Heart left ventricle (tissue), 16 donors: ENCODE measurements around the gene ITGB4. TPM values are rescaled to one million over a fixed set of nuclear protein-coding genes. Genes with fewer than 3 reads are reported as not detected.
A peak's percentile ranks its signal among the peaks of the same experiment; 100 is the strongest.

Experiments
- ATAC-seq, 4 donors: fragments of 200-7000 bp; cut with Tn5 transposase; one replicate each; pipeline ENCODE4 v1.9.1; 2020 to 2022; ENCODE audit warnings: moderate library complexity in 4 of 4, mild to moderate bottlenecking in 3 of 4, moderate number of reproducible peaks in 1 of 4
- DNase-seq, 5 donors: peaks; one replicate each; pipeline ENCODE4 v3.0.0-alpha.2; 2020
- H3K27ac ChIP-seq, 12 donors: fragments of 200-600 bp; sonication (generic) in 4 of 12; one replicate each; pipeline versions ENCODE4 v1.5.0 to v1.8.0; 2016 to 2022; ENCODE audit warnings: mild to moderate bottlenecking in 2 of 12
- H3K27me3 ChIP-seq, 9 donors: fragments of 200-600 bp; sonication (generic) in 2 of 9; one replicate each; pipeline versions ENCODE4 v1.5.1 to v1.8.0; 2016 to 2022; ENCODE audit warnings: mild to moderate bottlenecking in 3 of 9
- H3K36me3 ChIP-seq, 9 donors: fragments of 200-600 bp; sonication (generic) in 2 of 9; one replicate each; pipeline versions ENCODE4 v1.5.0 to v1.8.0; 2018 to 2022; ENCODE audit warnings: mild to moderate bottlenecking in 2 of 9
- H3K4me1 ChIP-seq, 12 donors: fragments of 200-600 bp; sonication (generic) in 4 of 12; one replicate each; pipeline versions ENCODE4 v1.5.0 to v1.8.0; 2016 to 2022; ENCODE audit warnings: mild to moderate bottlenecking in 3 of 12
- H3K4me3 ChIP-seq, 12 donors: fragments of 200-600 bp; sonication (generic) in 4 of 12; one replicate each; pipeline versions ENCODE4 v1.5.0 to v1.8.0; 2017 to 2022; ENCODE audit warnings: mild to moderate bottlenecking in 9 of 12, moderate library complexity in 4 of 12
- H3K9me3 ChIP-seq, 12 donors: fragments of 200-600 bp; sonication (generic) in 4 of 12; one replicate each; pipeline versions ENCODE4 v1.5.0 to v1.8.0; 2016 to 2022; ENCODE audit warnings: mild to moderate bottlenecking in 1 of 12
- CTCF ChIP-seq, 12 donors: fragments of 200-600 bp; sonication (generic) in 4 of 12; IDR thresholded peaks; one replicate each; pipeline versions ENCODE4 v1.5.0 to v1.8.0; 2018 to 2022; ENCODE audit warnings: antibody characterized with exemption in 12 of 12, mild to moderate bottlenecking in 5 of 12
- POLR2A ChIP-seq, 2 donors: fragments of 450-650 bp; IDR thresholded peaks; one replicate each; pipeline ENCODE4 v1.6.1; 2017; ENCODE audit warnings: antibody characterized with exemption in 2 of 2, mild to moderate bottlenecking in 2 of 2, moderate library complexity in 2 of 2
- WGBS, 4 donors: extraction: QIAGEN DNeasy Blood & Tissue Kit in 2 of 4; methylation state at CpG; one replicate each; pipeline versions ENCODE4 v1.1.5 to v1.1.7; 2013 to 2018; 5-methylcytosine and 5-hydroxymethylcytosine counted together
- intact Hi-C, 10 donors: fragments of 100-400 bp; cut with DNase I; formaldehyde crosslinking; loops; one replicate each; pipeline versions ENCODE4 v1.11.1 to v1.14.2; 2022
- polyA plus RNA-seq, 2 donors: library from polyadenylated mRNA; stranded (reverse); fragments of 200-250 nt; gene quantifications; one replicate each; pipeline ENCODE4 v1.2.3, GENCODE V29; 2013
- total RNA-seq, 9 donors: library from RNA; depleted of rRNA in 2 of 9; stranded (reverse); fragments of >200 nt in 2 of 9; fragmentation: NEBNext Ultra II Directional in 3 of 9; extraction: Animal tissue kit (Norgen Biotek cat#: 25700) in 3 of 9; gene quantifications; one replicate each; pipeline versions ENCODE4 v1.1.0 to v1.2.4, GENCODE V29; 2016 to 2023
- donor health status: ischemic (EF 13 %, LVEDD 7.1; RV severe dilation, severe dysfunction).
- donor health status: healthy with polysubstance abuse.
- donor health status: DM: no; HTN: yes; CAD: no.
- donor health status: DM: no; HTN: no; CAD: no.
- donor health status: ischemic (EF 25% LVEDD 6.9; RV normal size, moderate dysfunction).
- donor health status: ischemic (EF 25% LVEDD 5.7; RV mildly dilated, moderate dysfunction).
- donor health status: healthy.
- donor health status: DM: yes; HTN: yes; CAD: no.
- donor health status: ischemic (EF 35%, LVEDD 5.7; RV mildly dilated, moderate dysfunction).
- donor health status: nonischemic (EF 11% LVEDD 7.7; RV severe dilation, severe dysfunction).
- donor health status: DM: yes; HTN: yes; CAD: no.
- donor health status: PGD.
- donor health status: ischemic (EF 29% LVEDD 5.4; RV normal size, mild dysfunction).
- donor health status: nonischemic (EF 23%, LVEDD 6.1; RV moderate dilation, normal function).

ITGB4 gene
- total and polyA plus RNA-seq, 11 donors, result 4.0 to 26.8 (median 10.0) TPM

- Histone ChIP-seq H3K4me1 (peaks cover 0 to 45% (median 33%) of the 10 kb centered on the region in 12 donors), H3K36me3 (peaks cover 0 to 51% (median 25%) of the 10 kb centered on the region in 9 donors), H3K27me3 (no peaks in the 10 kb centered on the region), H3K27ac (peak overlapping the region; percentile 16 to 74 (median 64)), H3K4me3 (no peak overlapping the region), H3K9me3 (no peaks in the 10 kb centered on the region)
- 43 to 57% (median 47%) methylated on average over 11 of the region's 11 CpGs for whole genome bisulfite sequencing, 4 donors
- no peak for TF ChIP-seq POLR2A (IDR thresholded peaks at IDR 0.05)
- TF ChIP-seq CTCF (IDR thresholded peaks at IDR 0.05), result peak in 10 of 12 donors; percentile 15 to 55 (median 38)
- intact Hi-C loops, result loop anchor here in 7 of 10 donors (1.0 to 5.0 kb wide), 5 partner anchors 67 to 70 kb away; no protein-coding TSS in a partner anchor
- DNase-seq (peak in 3 of 5 donors; percentile 42 to 50 (median 50)), ATAC-seq (peak in 3 of 4 donors; percentile 69 to 86 (median 84))
These were observed 41.5 kb upstream of the ITGB4 start for GRCh38 chr17:75679706-75680211.

DNA sequence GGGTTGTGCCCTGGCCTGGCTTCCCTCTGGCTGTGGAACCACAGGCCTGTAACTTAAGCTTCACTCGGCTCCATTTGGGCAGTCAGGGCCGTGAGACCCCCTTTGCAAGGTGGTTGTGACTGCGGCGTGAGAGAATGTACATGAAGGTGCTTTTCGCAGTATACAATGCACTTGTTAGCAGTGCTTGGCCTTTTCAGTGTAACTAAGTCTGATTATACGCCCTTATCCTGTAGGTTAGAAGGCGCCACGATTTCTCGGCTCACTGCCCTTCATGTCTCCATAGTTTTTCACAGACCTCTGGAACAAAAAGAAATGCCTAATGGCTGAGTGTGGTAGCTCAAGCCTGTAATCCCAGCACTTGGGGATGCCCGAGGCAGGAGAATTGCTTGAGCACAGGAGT, 40.8 kb upstream of the ITGB4 start:
- Histone ChIP-seq H3K27me3 (no peaks in the 10 kb centered on the region), H3K9me3 (no peaks in the 10 kb centered on the region), H3K4me3 (no peak overlapping the region), H3K4me1 (peaks cover 0 to 47% (median 35%) of the 10 kb centered on the region in 12 donors), H3K27ac (peak overlapping the region in 11 of 12 donors; percentile 12 to 70 (median 64)), H3K36me3 (peaks cover 0 to 55% (median 25%) of the 10 kb centered on the region in 9 donors)
- intact Hi-C loops, result loop anchor here in 2 of 10 donors (1.0 to 2.0 kb wide), 2 partner anchors 66 to 67 kb away; no protein-coding TSS in a partner anchor
- WGBS, 4 donors, result 89 to 92% (median 91%) methylated on average over 10 of the region's 10 CpGs
- no peak for TF ChIP-seq CTCF (IDR thresholded peaks at IDR 0.05)
- TF ChIP-seq POLR2A (IDR thresholded peaks at IDR 0.05), result no peak
- no peak for DNase-seq
- no peak for ATAC-seq

DNA sequence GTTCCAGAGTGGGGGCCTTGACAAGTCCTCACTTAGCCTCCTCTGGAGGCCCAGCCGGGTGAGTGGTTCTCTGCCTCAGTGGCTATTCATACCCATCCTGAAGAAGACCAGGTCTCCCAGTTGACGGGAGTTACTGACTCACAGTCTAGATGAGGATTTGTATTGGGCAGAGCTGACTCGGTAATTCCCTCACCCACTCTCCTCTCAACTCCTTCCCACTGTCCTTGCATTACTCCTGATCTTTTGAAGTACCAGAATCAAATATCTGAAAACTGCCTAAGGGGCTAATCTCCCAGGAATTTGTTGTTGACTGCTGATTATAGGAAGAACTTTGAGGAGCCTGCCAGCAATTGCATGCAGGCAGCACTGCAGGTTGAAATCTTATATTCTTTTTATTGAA, 40.0 kb upstream of the ITGB4 start:
- H3K27ac ChIP-seq, result peak overlapping the region in 1 of 12 donors; percentile 65
- H3K36me3 ChIP-seq, result peaks cover 0 to 48% (median 18%) of the 10 kb centered on the region in 9 donors
- ATAC-seq (no peak), DNase-seq (no peak)
- no peak for TF ChIP-seq CTCF (IDR thresholded peaks at IDR 0.05)
- no peaks in the 10 kb centered on the region for H3K27me3 ChIP-seq
- peaks cover 0 to 56% (median 43%) of the 10 kb centered on the region in 12 donors for H3K4me1 ChIP-seq
- 68 to 92% (median 81%) methylated on average over 3 of the region's 3 CpGs for whole genome bisulfite sequencing, 4 donors
- no peaks in the 10 kb centered on the region for H3K9me3 ChIP-seq
- H3K4me3 ChIP-seq, result no peak overlapping the region
- intact Hi-C loops, result loop anchor here in 1 of 10 donors (2.0 kb wide), 1 partner anchor 66 kb away; no protein-coding TSS in a partner anchor

- peaks cover 0 to 29% (median 9%) of the 10 kb centered on the region in 9 donors for H3K36me3 ChIP-seq
- DNase-seq (no peak), ATAC-seq (no peak)
- no peaks in the 10 kb centered on the region for H3K27me3 ChIP-seq
- intact Hi-C loops, result no loop called here
- 61 to 66% (median 63%) methylated on average over 4 of the region's 4 CpGs for WGBS, 4 donors
- no peaks in the 10 kb centered on the region for H3K9me3 ChIP-seq
- no peak overlapping the region for H3K4me3 ChIP-seq
- H3K4me1 ChIP-seq, result peaks cover 2 to 79% (median 59%) of the 10 kb centered on the region in 12 donors
- peak overlapping the region in 2 of 12 donors; percentile 31 to 74 for H3K27ac ChIP-seq
- TF ChIP-seq POLR2A (IDR thresholded peaks at IDR 0.05) (no peak), CTCF (IDR thresholded peaks at IDR 0.05) (no peak)
These were observed 37.7 kb upstream of the ITGB4 start for GRCh38 chr17:75683583-75683982.
